HepG2 (cell line): Measurements from ENCODE around the gene EEF1A2. TPM values are rescaled to one million over a fixed set of nuclear protein-coding genes. Genes with fewer than 3 reads are reported as not detected.

Experiments
- ATAC-seq: fragments of 200-7000 bp; cut with Tn5 transposase; 3 replicates; pipeline ENCODE4 v1.9.1; 2020; ENCODE audit warnings: mild to moderate bottlenecking, moderate library complexity
- BruUV-seq: library from RNA; stranded (reverse); fragments of 400-500 nt; replicated peaks from 2 replicates; lab custom pipeline; 2021; lab: Mats Ljungman, UMichigan
- CTCF ChIA-PET: fragments of 300-600 bp; formaldehyde crosslinking; extraction: SDS; loops from one replicate; lab custom pipeline; 2021; ENCODE audit warnings: low total read pairs, inconsistent platforms, low intra/inter-chr PET ratio; lab: Yijun Ruan, JAX
- POLR2A ChIA-PET: fragments of 350-600 bp; sonication (Branson Sonifier 250); formaldehyde crosslinking; loops from one replicate; lab custom pipeline; 2020; ENCODE audit warnings: antibody characterized with exemption, inconsistent platforms; lab: Yijun Ruan, JAX
- DNase-seq: peaks from one replicate; pipeline ENCODE4 v3.0.0-alpha.2; 2015; ENCODE audit warnings: low spot score
- FAIRE-seq: peaks from 3 replicates; lab custom pipeline; 2011; peaks lifted over from hg19 to GRCh38; lab: Jason Lieb, UNC
- H2AFZ ChIP-seq: one replicate; pipeline ENCODE4 v1.6.1; 2011; ENCODE audit warnings: low read length, inconsistent platforms
- H3K27ac ChIP-seq: fragments of 300-600 bp; 3 replicates; pipeline ENCODE4 v1.8.0; 2011; ENCODE audit warnings: mixed run types, mild to moderate bottlenecking, mixed read lengths, low read length, inconsistent platforms; ENCODE audit not compliant: insufficient read depth; ENCODE audit errors: extremely low read length
- H3K27me3 ChIP-seq, 2 experiments: fragments of 200-600 bp in 1 of 2; 2 replicates in 1 of 2; 3 replicates in 1 of 2; pipeline versions ENCODE4 v1.6.0 to v1.8.0; 2011; ENCODE audit warnings: low read length in 2 of 2, mild to moderate bottlenecking in 2 of 2, moderate library complexity in 2 of 2, inconsistent platforms in 1 of 2; ENCODE audit not compliant: insufficient read depth in 2 of 2, control insufficient read depth in 1 of 2
- H3K36me3 ChIP-seq, 2 experiments: fragments of 200-600 bp in 1 of 2; replicated peaks in 1 of 2; 2 replicates in 1 of 2; 3 replicates in 1 of 2; pipeline versions ENCODE4 v1.5.1 to v1.8.0; 2011; ENCODE audit warnings: low read length in 2 of 2, inconsistent platforms in 1 of 2; ENCODE audit not compliant: insufficient read depth in 2 of 2, control insufficient read depth in 1 of 2
- H3K4me1 ChIP-seq: 2 replicates; pipeline ENCODE4 v1.5.1; 2012; ENCODE audit warnings: low read length, inconsistent platforms; ENCODE audit not compliant: insufficient read depth
- H3K4me2 ChIP-seq: 2 replicates; pipeline ENCODE4 v1.6.0; 2011; ENCODE audit warnings: low read depth, low read length, inconsistent platforms
- H3K4me3 ChIP-seq, 3 experiments: fragments of 200-600 bp in 1 of 3; sonication (generic), shearing (Covaris generic) in 1 of 3; replicated peaks in 1 of 3; 2 replicates each; pipeline ENCODE4 v1.5.1; 2011 to 2016; ENCODE audit warnings: low read length in 3 of 3, inconsistent platforms in 2 of 3, low read depth in 2 of 3, mild to moderate bottlenecking in 2 of 3, control low read depth in 1 of 3, mixed read lengths in 1 of 3; ENCODE audit not compliant: insufficient read depth in 1 of 3
- H3K79me2 ChIP-seq: one replicate; pipeline ENCODE4 v1.6.1; 2011; ENCODE audit warnings: low read length, inconsistent platforms; ENCODE audit not compliant: insufficient read depth
- H3K9ac ChIP-seq: 2 replicates; pipeline ENCODE4 v1.6.0; 2011; ENCODE audit warnings: mild to moderate bottlenecking, low read depth, low read length, inconsistent platforms; ENCODE audit not compliant: insufficient read depth
- H3K9me3 ChIP-seq: 2 replicates; pipeline ENCODE4 v1.5.1; 2012; ENCODE audit warnings: mild to moderate bottlenecking, low read length
- H4K20me1 ChIP-seq: 2 replicates; pipeline ENCODE4 v1.6.0; 2011; ENCODE audit warnings: inconsistent platforms, mild to moderate bottlenecking, low read length, moderate library complexity; ENCODE audit not compliant: insufficient read depth
- BCL6 ChIP-seq: IDR thresholded peaks from 2 replicates; pipeline ENCODE4 v1.6.1; 2016; ENCODE audit warnings: missing genetic modification reagents, missing compliant biosample characterization
- FOXO1 ChIP-seq: sonication (generic); formaldehyde crosslinking; IDR thresholded peaks from 2 replicates; pipeline ENCODE4 v1.4.0; 2020; ENCODE audit warnings: missing genetic modification reagents
- GATAD1 ChIP-seq: IDR thresholded peaks from 2 replicates; pipeline ENCODE4 v1.6.1; 2016; ENCODE audit warnings: missing genetic modification reagents, missing compliant biosample characterization
- GTF3A ChIP-seq: sonication (generic); formaldehyde crosslinking; conservative IDR thresholded peaks from 2 replicates; pipeline ENCODE4 v1.4.0; 2020; ENCODE audit warnings: mild to moderate bottlenecking, missing genetic modification reagents
- LRRFIP1 ChIP-seq: sonication (generic); formaldehyde crosslinking; conservative IDR thresholded peaks from 2 replicates; pipeline ENCODE4 v1.4.0; 2020; ENCODE audit warnings: missing genetic modification reagents
- NAIF1 ChIP-seq: sonication (generic); formaldehyde crosslinking; IDR thresholded peaks from 2 replicates; pipeline ENCODE4 v1.5.0; 2020; ENCODE audit warnings: mild to moderate bottlenecking, missing genetic modification reagents, borderline replicate concordance
- RFX1 ChIP-seq: fragments of 450-650 bp; IDR thresholded peaks from 2 replicates; pipeline ENCODE4 v1.6.1; 2017
- ZNF296 ChIP-seq: sonication (generic); formaldehyde crosslinking; conservative IDR thresholded peaks from 2 replicates; pipeline ENCODE4 v1.5.0; 2020; ENCODE audit warnings: mild to moderate bottlenecking, missing genetic modification reagents
- WGBS: methylation state at CpG from one replicate; pipeline ENCODE4 v1.1.6; 2017; ENCODE audit warnings: low lambda C conversion rate; 5-methylcytosine and 5-hydroxymethylcytosine counted together
- in situ Hi-C: cut with HindIII; loops from 2 replicates; pipeline ENCODE4 v1.10.0; 2017; ENCODE audit warnings: low pct_unique_long_range_greater_than_20kb; ENCODE audit not compliant: extremely low pct_ligation_motif_present
- intact Hi-C: fragments of 100-400 bp; cut with micrococcal nuclease; formaldehyde crosslinking; loops from one replicate; pipeline ENCODE4 v1.10.0; 2022; ENCODE audit not compliant: unreplicated experiment
- polyA plus RNA-seq, 8 experiments: library from polyadenylated mRNA; depleted of rRNA in 3 of 8; stranded (reverse) in 7 of 8; unstranded in 1 of 8; fragments of >200 nt; fragmentation: Illumina TruSeq in 4 of 8; extraction: Trizol in 4 of 8; gene quantifications; 2 replicates each; pipeline versions ENCODE4 v1.2.1 to v1.2.3, GENCODE V29; 2011 to 2016; ENCODE audit warnings: low read depth in 4 of 8, missing spikeins in 1 of 8, mixed read lengths in 1 of 8; ENCODE audit not compliant: insufficient read depth in 1 of 8
- total RNA-seq, 5 experiments: library from RNA; depleted of rRNA; stranded (reverse); fragments of >200 nt; fragmentation: Illumina TruSeq; extraction: Trizol; gene quantifications; 2 replicates each; pipeline ENCODE4 v1.2.3, GENCODE V29; 2016; ENCODE audit warnings: low read depth in 1 of 5
- TF ChIP-seq, protein P1 (sequence below): sonication (generic); formaldehyde crosslinking; IDR thresholded peaks from 2 replicates; pipeline ENCODE4 v1.5.0; 2020; ENCODE audit warnings: mild to moderate bottlenecking, missing genetic modification reagents
- TF ChIP-seq, protein P2 (sequence below): sonication (generic); formaldehyde crosslinking; IDR thresholded peaks from 2 replicates; pipeline ENCODE4 v1.8.0; 2022; ENCODE audit warnings: low read depth, missing genetic modification reagents
- TF ChIP-seq, protein P3 (sequence below): sonication (generic); formaldehyde crosslinking; IDR thresholded peaks from 2 replicates; pipeline ENCODE4 v1.5.0; 2020; ENCODE audit warnings: mild to moderate bottlenecking, missing genetic modification reagents, borderline replicate concordance

Gene EEF1A2
- total and polyA plus RNA-seq, 2 of the 13 experiments (the other 11 are each of a cell fraction or from before 2014, with no cell fraction given) = 0.44 to 0.87 TPM

DNA sequence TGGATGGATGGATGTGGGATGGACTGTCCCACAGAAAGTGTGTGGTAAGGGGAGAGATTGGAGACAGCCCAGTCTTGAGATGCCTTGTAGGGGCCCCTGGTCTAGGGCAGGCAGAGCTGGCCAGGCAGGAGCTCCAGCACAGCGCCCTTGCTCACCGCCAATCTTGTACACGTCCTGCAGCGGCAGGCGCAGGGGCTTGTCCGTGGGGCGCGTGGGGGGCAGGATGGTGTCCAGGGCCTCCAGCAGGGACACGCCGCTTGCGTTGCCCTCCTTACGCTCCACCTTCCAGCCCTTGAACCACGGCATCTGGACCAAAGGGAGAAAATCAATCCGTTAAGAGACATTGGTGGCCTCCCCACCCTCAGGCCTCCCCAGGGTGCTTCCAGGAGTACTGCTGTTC, 5.9 kb downstream of the EEF1A2 start (continued):
- TF ChIP-seq LRRFIP1 (CRISPR knock-in tag) = no peak
- no peak for TF ChIP-seq FOXO1
- TF ChIP-seq BCL6 (CRISPR knock-in tag) = no peak
- TF ChIP-seq, protein P1, sequence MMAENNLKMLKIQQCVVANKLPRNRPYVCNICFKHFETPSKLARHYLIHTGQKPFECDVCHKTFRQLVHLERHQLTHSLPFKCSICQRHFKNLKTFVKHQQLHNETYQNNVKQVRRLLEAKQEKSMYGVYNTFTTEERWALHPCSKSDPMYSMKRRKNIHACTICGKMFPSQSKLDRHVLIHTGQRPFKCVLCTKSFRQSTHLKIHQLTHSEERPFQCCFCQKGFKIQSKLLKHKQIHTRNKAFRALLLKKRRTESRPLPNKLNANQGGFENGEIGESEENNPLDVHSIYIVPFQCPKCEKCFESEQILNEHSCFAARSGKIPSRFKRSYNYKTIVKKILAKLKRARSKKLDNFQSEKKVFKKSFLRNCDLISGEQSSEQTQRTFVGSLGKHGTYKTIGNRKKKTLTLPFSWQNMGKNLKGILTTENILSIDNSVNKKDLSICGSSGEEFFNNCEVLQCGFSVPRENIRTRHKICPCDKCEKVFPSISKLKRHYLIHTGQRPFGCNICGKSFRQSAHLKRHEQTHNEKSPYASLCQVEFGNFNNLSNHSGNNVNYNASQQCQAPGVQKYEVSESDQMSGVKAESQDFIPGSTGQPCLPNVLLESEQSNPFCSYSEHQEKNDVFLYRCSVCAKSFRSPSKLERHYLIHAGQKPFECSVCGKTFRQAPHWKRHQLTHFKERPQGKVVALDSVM (CRISPR knock-in tag) = no peak
- TF ChIP-seq RFX1 = no peak
- TF ChIP-seq, protein P2, sequence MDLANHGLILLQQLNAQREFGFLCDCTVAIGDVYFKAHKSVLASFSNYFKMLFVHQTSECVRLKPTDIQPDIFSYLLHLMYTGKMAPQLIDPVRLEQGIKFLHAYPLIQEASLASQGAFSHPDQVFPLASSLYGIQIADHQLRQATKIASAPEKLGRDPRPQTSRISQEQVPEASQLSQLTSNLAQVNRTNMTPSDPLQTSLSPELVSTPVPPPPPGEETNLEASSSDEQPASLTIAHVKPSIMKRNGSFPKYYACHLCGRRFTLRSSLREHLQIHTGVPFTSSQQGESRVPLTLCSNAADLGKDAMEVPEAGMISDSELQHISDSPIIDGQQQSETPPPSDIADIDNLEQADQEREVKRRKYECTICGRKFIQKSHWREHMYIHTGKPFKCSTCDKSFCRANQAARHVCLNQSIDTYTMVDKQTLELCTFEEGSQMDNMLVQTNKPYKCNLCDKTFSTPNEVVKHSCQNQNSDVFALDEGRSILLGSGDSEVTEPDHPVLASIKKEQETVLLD = no peak
- TF ChIP-seq GTF3A (CRISPR knock-in tag) = no peak

DNA sequence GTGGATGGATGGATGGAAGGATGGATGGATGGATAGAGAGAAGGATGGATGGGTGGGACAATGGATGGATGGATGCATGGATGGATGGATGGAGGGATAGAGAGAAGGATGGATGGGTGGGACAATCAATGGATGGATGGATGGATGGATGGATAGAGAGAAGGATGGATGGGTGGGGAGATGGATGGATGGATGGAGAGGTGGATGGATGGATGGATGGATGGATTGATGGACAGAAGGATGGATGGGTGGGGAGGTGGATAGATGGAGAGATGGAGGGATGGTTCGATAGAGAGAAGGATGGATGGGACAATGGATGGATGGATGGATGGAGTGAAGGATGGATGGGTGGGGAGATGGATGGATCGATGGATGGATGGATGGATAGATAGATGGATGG, 6.4 kb downstream of the EEF1A2 start:
- TF ChIP-seq, protein P3, sequence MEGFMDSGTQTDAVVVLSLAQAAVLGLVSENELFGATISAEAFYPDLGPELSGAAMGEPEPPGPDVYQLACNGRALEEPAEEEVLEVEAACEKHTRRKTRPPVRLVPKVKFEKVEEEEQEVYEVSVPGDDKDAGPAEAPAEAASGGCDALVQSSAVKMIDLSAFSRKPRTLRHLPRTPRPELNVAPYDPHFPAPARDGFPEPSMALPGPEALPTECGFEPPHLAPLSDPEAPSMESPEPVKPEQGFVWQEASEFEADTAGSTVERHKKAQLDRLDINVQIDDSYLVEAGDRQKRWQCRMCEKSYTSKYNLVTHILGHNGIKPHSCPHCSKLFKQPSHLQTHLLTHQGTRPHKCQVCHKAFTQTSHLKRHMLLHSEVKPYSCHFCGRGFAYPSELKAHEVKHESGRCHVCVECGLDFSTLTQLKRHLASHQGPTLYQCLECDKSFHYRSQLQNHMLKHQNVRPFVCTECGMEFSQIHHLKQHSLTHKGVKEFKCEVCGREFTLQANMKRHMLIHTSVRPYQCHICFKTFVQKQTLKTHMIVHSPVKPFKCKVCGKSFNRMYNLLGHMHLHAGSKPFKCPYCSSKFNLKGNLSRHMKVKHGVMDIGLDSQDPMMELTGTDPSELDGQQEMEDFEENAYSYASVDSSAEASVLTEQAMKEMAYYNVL = 0 out of 2 replicates have a peak, but pooled peaks have one; percentile 20
- TF ChIP-seq GATAD1 (CRISPR knock-in tag) (no peak), ZNF296 (CRISPR knock-in tag) (no peak), NAIF1 (no peak)
- Histone ChIP-seq H3K4me3 (no peak overlapping the region), H3K9ac (no peak overlapping the region), H4K20me1 (peaks cover 6% of the 10 kb centered on the region; the same call in 1 of the 2 replicates), H3K4me1 (peaks cover 12% of the 10 kb centered on the region; the same call in 1 of the 2 replicates), H2AFZ (no peak overlapping the region), H3K27me3 (peaks cover 28 to 67% of the 10 kb centered on the region in 2 experiments), H3K4me2 (no peak overlapping the region), H3K36me3 (no peaks in the 10 kb centered on the region), H3K27ac (no peak overlapping the region), H3K9me3 (no peaks in the 10 kb centered on the region), H3K79me2 (no peaks in the 10 kb centered on the region)
- ATAC-seq (no peak), FAIRE-seq (no peak), DNase-seq (no peak)
- POLR2A ChIA-PET = no interaction called here
- intact Hi-C loops = no loop called here
- no TSS peak for BruUV-seq
- in situ Hi-C loops = no loop called here
- CTCF ChIA-PET = no interaction called here
- WGBS = 6% methylated on average over 2 of the region's 2 CpGs
